ENCODE measurements around the gene PAQR7. TPM values are rescaled to one million over a fixed set of nuclear protein-coding genes. Genes with fewer than 3 reads are reported as not detected.

PAQR7 gene
- total RNA-seq, 1 donor from 2014 or later, result 7.5 TPM

GRCh38 chr1:25903986-25904385 lies 28.5 kb upstream of the PAQR7 start:
- no peak for DNase-seq (ENCODE audit: extremely low read depth, low read depth, low spot score)

GRCh38 chr1:25902462-25902861 lies 27.0 kb upstream of the PAQR7 start:
- DNase-seq (ENCODE audit: extremely low read depth, low read depth, low spot score), result no peak

- DNase-seq (ENCODE audit: extremely low read depth, low read depth, low spot score), result no peak
Measured at GRCh38 chr1:25900219-25900618, 24.7 kb upstream of the PAQR7 start.

DNA sequence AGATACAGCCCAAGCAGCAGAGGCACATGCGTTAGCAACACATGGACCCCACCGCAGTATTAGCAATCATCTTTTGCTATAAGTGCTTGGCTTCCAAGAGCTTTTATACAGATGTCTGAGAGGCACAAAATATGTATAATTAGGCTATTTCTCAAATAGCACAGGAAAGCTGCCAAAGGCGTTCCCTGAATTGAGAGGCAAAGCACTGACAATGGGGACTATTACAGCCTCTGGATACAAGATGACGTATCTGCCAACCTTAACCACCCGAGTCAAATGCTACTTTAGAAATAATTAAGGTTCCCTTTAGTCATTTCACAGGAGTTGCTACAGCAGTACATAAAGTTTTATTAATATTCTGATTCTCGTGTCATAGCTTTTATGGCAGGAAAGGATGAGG lies 24.3 kb upstream of the PAQR7 start:
- no peak for DNase-seq (ENCODE audit: extremely low read depth, low read depth, low spot score)

- no peak for DNase-seq (ENCODE audit: extremely low read depth, low read depth, low spot score)
Measured at GRCh38 chr1:25898223-25899015, 22.9 kb upstream of the PAQR7 start.

GRCh38 chr1:25897754-25898153 lies 22.2 kb upstream of the PAQR7 start:
- no peak for DNase-seq (ENCODE audit: extremely low read depth, low read depth, low spot score)

DNA sequence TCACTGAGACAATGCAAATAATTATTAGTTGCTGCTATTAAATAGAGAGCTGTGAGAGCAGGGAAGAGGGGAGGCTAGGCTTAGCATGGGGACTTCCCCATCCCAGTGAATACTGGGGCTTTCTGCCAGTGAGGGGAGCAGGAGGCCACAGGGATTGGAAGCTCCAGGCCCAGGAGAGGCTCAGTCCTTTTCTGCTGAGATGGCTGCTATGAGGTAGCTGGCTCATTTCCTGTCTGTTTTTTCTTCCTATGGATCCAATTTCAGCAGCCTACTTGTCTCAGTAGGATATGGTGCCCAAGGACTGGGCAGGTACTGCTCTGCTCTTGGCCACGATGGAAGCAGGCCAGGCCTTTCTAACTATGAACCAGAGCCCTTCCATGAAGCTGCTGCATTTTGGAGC lies 20.8 kb upstream of the PAQR7 start:
- no peak for DNase-seq (ENCODE audit: extremely low read depth, low read depth, low spot score)

DNA sequence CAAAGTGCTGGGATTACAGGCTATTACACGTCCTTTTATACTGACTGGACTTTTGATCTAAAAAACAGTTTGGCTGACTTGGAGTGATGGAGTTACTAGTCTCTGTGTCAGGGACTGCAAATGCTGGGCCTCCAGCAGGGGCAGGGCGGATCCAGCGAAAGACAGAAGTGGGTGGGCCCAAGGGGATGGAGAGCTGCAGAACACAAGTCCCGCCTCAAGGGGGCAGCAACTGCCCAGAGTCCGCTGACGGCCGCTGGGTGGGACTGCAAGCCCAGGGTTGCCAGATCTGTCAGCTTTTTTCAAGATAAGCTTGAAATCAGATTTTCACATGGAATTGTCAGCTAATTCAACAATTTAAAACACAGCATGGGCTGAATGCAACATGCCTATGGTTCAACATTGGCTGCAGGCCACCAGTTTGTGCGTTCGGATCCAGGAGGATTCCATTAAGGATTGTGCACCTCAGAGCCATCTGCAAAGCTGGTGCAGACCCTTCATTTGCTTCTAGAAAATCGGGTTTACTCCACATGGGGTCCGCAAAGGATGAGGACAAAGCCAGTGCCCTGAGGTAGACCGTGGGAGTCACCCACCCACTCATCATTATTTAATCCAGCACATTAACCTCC lies 20.0 kb upstream of the PAQR7 start:
- DNase-seq (ENCODE audit: extremely low read depth, low read depth, low spot score), result peak; percentile 60

DNA sequence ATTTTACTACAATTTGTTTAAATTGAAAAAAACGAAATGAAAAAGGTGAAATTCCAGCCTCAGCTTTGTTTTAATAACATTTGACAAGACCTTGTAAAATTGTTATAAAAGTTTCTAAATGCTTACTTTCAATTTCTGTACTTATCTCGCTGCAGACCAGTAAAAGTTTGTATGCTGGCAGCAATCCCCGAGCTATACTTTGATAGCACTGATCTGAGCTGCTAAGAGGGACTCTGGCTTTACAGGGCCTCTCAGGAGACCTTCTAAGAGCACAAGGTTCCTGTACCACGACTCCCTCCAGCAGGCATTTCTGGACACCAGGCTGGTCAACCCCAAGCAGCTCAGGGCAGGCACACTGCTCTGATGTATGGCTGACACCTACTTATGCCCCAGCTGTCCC lies 17.6 kb upstream of the PAQR7 start:
- no peak for DNase-seq (ENCODE audit: extremely low read depth, low read depth, low spot score)

DNA sequence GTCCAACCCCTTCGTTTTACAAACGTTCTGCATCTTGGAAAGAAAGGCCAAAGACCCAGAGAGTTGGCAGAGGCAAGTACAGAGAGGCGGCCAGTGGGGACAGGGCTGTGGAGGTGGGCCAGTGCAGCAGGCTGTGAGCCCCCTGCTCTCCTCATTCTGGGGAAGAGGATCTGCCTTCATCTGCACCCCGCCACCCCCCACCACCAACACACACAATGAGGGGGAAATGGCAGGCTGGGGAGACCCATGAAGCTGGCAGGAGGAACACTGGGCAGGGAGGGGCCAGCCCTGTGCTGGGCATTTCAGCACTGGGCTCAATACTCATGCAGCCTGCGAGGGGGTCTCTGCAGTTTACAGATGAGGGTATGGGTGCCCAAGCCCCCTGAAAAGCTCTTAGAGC lies 16.1 kb upstream of the PAQR7 start:
- DNase-seq (ENCODE audit: extremely low read depth, low read depth, low spot score), result no peak

- DNase-seq (ENCODE audit: extremely low read depth, low read depth, low spot score), result no peak
Measured at GRCh38 chr1:25890239-25891034, 14.9 kb upstream of the PAQR7 start.

- DNase-seq (ENCODE audit: extremely low read depth, low read depth, low spot score), result no peak
Measured at GRCh38 chr1:25889470-25889869, 14.0 kb upstream of the PAQR7 start.

- DNase-seq (ENCODE audit: extremely low read depth, low read depth, low spot score), result no peak
Measured at GRCh38 chr1:25888426-25888987, 13.0 kb upstream of the PAQR7 start.

- DNase-seq (ENCODE audit: extremely low read depth, low read depth, low spot score), result no peak
Measured at GRCh38 chr1:25885602-25886001, 10.1 kb upstream of the PAQR7 start.

DNA sequence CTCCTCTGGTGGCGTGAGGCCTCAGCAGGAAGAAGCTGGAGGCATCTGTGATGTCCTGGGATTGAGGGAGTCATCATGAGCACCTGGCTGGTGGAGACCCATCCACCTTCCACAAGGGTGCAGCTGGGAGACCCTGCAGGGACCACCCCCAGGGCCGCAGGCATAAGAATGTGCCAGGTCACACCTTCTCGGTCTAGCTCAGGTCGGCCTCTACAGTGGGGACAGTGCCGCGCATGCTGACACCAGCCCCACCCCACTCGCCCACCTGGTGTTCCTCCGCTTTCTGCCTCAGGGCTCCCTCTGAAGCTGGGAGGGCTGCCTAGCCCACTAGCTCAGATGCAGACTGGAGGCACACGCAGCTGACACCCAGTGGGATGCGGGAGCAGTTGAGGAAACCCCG lies 5.8 kb upstream of the PAQR7 start:
- DNase-seq (ENCODE audit: extremely low read depth, low read depth, low spot score), result no peak

GRCh38 chr1:25880518-25880917 lies 5.0 kb upstream of the PAQR7 start:
- no peak for DNase-seq (ENCODE audit: extremely low read depth, low read depth, low spot score)

- no peak for DNase-seq (ENCODE audit: extremely low read depth, low read depth, low spot score)
Measured at GRCh38 chr1:25879675-25880074, 4.2 kb upstream of the PAQR7 start.

- no peak for DNase-seq (ENCODE audit: extremely low read depth, low read depth, low spot score)
Measured at GRCh38 chr1:25878690-25879089, 3.2 kb upstream of the PAQR7 start.

DNA sequence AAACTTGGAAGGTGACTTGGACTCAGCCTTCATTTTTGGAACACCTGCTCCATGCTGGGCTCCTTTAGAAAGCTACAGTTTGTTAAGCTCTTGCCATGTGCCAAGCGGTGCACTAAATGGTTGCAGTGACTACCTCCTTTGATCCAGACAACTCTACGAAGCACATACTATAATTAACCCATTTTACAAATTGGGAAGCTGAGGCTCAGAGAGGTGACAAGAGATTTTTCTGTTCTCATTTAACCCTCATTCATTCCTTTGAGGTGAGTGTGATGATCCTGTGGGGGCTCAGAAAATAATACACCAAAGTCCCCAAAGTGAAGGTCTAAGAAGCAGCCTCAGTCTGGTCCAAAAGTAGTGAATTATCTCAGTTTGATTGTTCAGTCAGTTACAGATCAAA lies 1.6 kb upstream of the PAQR7 start:
- no peak for DNase-seq (ENCODE audit: extremely low read depth, low read depth, low spot score)

GRCh38 chr1:25876693-25877077 lies 1.2 kb upstream of the PAQR7 start:
- DNase-seq (ENCODE audit: extremely low read depth, low read depth, low spot score), result no peak

All from glomerular endothelial cell (primary cell).